RWPE1 (cell line): ENCODE results near the gene LACRT.
"Not testable (repeated sequence)": the region's sequence is repeated elsewhere in the genome, so short reads cannot be mapped to it uniquely, and the experiment has no call there.

ENCODE experiments used
- CTCF ChIA-PET: fragments of 350-600 bp; sonication (Branson Sonifier 250); formaldehyde crosslinking; extraction: SDS; loops from one replicate; lab custom pipeline; 2021; lab: Yijun Ruan, JAX
- POLR2A ChIA-PET: fragments of 400-600 bp; formaldehyde crosslinking; extraction: SDS; loops from one replicate; lab custom pipeline; 2020; ENCODE audit warnings: antibody characterized with exemption; ENCODE audit not compliant: low non-redundant PET; lab: Yijun Ruan, JAX
- DNase-seq: peaks from one replicate; pipeline ENCODE4 v3.0.0; 2012; ENCODE audit warnings: low spot score
- H3K27ac ChIP-seq: fragments of 450-650 bp; 2 replicates; pipeline ENCODE4 v1.5.1; 2017
- CTCF ChIP-seq: fragments of 450-650 bp; conservative IDR thresholded peaks from 2 replicates; pipeline ENCODE4 v1.5.1; 2017; ENCODE audit warnings: low read depth, mild to moderate bottlenecking

Gene LACRT

GRCh38 chr12:54649825-54650224, 15.1 kb upstream of the LACRT start:
- POLR2A ChIA-PET, result no interaction called here

GRCh38 chr12:54648265-54648664, 13.6 kb upstream of the LACRT start, which contains the start of gene DCD:
Gene DCD, minus strand, starts transcription at chr12:54648365. Its CDS starts 62 bp downstream, at chr12:54648303.
- H3K27ac ChIP-seq, result no peak within 1 kb of the TSS
- ChIA-PET POLR2A (no interaction called here), CTCF (no interaction called here)
- no peak for DNase-seq
- TF ChIP-seq CTCF, result no peak

More at GRCh38 chr12:54649825-54650224, 15.1 kb upstream of the LACRT start:
- no peak overlapping the region for H3K27ac ChIP-seq
- TF ChIP-seq CTCF, result no peak
- no peak for DNase-seq
- CTCF ChIA-PET, result interaction anchor here (0.6 kb wide), 1 partner anchor 8 kb away, joined by 3 read pairs; no protein-coding TSS in a partner anchor

- H3K27ac ChIP-seq, result no peak overlapping the region
- no peak for TF ChIP-seq CTCF
- ChIA-PET CTCF (interaction anchor here (0.6 kb wide), 1 partner anchor 242 kb away, joined by 3 read pairs; no protein-coding TSS in a partner anchor), POLR2A (no interaction called here)
- no peak for DNase-seq
These were observed 6.9 kb upstream of the LACRT start for GRCh38 chr12:54641554-54641953.

- no peak for DNase-seq
- POLR2A ChIA-PET, result no interaction called here
- no peak overlapping the region for H3K27ac ChIP-seq
- no peak for TF ChIP-seq CTCF
- CTCF ChIA-PET, result interaction anchor here (0.6 kb wide), 1 partner anchor 241 kb away, joined by 3 read pairs; no protein-coding TSS in a partner anchor
These were observed 6.4 kb upstream of the LACRT start for GRCh38 chr12:54641089-54641488.

- POLR2A ChIA-PET, CTCF ChIA-PET, H3K27ac ChIP-seq, DNase-seq: not testable (repeated sequence)
These were observed 4.4 kb upstream of the LACRT start for GRCh38 chr12:54639112-54639511.

GRCh38 chr12:54631988-54632728, 2.5 kb downstream of the LACRT start:
- ChIA-PET POLR2A (no interaction called here), CTCF (interaction anchor here (0.7 to 0.8 kb wide), 2 partner anchors 13 to 30 kb away, joined by 3 read pairs; no protein-coding TSS in a partner anchor)
- TF ChIP-seq CTCF, result no peak
- H3K27ac ChIP-seq, result no peak overlapping the region
- no peak for DNase-seq

- POLR2A ChIA-PET, result no interaction called here
These were observed 3.1 kb downstream of the LACRT start for GRCh38 chr12:54631551-54631950.

More at GRCh38 chr12:54631551-54631950, 3.1 kb downstream of the LACRT start:
- CTCF ChIA-PET, result interaction anchor here (0.7 kb wide), 1 partner anchor 49 kb away, joined by 4 read pairs; no protein-coding TSS in a partner anchor
- DNase-seq, result no peak
- H3K27ac ChIP-seq, result no peak overlapping the region
- TF ChIP-seq CTCF, result no peak
